Nucleus accumbens (tissue), 56 donors: ENCODE data around the gene BLVRB.
"Not testable (repeated sequence)": the region's sequence is repeated elsewhere in the genome, so short reads cannot be mapped to it uniquely, and the experiment has no call there.

ENCODE experiments used
- DNase-seq, 56 donors: peaks; one replicate each; lab custom pipeline; 2025; lab: John Stamatoyannopoulos, UW

Gene BLVRB

DNA sequence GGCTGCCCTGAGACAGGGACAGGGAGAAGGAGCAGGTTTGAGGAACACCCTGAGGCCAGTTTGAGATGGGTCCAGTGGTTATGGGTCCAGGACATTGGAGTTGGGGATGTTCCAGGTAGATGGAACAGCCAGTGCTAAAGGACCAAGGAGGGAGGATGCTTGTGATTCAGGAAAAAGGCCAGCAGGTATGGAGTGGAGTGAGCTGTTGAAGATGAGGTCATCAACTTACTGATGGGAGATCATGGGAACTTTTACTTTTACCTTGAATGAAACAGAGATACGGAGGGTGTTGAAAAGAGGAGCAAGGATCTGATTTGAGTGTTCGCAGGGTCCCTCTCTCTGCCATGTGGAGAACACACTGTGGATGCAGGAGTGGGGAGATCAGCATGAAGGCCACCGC is 26.7 kb upstream of the BLVRB start:
- DNase-seq = no peak

DNA sequence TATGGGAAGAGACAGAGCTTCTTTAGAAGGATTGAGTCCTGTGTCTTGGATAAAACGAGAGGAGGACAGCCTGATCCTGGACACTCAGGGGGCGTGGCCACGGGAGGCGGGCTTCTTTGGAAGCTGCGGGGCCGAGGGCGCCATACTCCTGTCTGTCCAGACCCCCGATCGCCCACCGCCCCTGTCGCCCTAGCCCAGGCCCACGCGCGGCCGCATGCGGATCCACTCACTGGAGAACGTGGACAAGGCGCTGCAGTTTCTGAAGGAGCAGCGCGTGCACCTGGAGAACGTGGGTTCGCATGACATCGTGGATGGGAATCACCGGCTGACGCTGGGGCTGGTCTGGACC is 24.3 kb upstream of the BLVRB start:
- DNase-seq = no peak

DNA sequence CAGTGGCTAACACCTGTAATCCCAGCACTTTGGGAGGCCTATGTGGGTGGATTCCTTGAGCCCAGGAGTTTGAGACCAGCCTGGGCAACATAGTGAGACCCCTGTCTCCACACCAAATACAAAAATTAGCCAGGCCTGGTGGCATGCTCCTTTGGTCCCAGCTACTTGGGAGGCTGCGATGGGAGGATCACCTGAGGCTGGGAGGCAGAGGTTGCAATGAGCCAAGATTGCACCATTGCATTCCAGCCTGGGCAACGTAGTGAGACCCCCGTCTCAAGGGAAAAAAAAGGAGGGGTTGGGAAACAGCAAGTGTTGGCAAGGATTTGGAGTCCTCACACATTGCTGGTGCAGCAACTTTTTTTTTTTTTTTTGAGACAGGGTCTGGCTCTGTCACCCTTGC is 20.5 kb upstream of the BLVRB start:
- no peak for DNase-seq

DNA sequence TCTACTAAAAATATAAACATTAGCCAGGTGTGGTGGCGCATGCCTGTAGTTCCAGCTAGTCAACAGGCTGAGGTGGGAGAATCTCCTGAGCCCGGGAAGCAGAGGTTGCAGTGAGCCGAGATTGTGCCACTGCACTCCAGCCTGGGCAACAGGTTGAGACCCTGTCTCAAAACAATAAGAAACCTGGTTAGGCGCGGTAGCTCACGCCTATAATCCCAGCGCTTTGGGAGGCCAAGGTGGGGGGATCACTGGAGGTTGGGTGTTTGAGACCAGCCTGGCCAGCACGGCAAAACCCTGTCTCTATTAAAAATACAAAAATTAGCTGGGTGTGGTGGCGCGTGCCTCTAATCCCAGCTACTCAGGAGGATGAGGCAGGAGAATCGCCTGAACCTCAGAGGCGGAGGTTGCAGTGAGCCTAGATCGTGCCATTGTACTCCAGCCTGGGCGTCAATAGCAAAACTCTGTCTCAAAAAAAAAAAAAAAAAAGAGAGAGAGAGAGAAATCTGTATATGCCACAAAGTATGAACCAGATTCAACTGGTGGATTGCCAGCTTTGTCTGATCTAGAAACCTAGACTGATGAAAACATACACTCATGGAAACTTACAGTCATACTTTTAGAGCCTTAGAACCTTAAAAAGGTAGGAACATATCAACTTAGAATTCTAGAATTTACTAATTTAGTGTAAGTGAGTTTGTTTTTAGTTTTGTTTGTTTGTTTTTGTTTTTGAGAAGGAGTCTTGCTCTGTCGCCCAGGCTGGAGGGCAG is 10.5 kb upstream of the BLVRB start:
- DNase-seq = not testable (repeated sequence)

DNA sequence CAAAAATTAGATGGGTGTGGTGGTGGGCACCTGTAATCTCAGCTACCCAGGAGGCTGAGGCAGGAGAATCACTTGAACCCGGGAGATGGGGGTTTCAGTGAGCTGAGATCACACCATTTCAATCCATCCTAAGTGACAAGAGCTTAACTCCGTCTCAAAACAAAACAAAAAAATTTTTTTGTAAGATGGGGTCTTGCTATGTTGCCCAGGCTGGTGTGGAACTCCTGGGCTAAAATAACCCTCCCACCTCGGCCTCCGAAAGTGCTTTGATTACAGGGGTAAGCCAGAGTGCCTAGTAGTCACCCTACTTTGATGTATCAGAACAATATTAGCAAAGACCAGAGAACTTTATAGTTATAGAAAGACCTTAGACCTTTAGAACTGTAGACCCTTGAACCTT is 9.2 kb upstream of the BLVRB start:
- DNase-seq = no peak

DNA sequence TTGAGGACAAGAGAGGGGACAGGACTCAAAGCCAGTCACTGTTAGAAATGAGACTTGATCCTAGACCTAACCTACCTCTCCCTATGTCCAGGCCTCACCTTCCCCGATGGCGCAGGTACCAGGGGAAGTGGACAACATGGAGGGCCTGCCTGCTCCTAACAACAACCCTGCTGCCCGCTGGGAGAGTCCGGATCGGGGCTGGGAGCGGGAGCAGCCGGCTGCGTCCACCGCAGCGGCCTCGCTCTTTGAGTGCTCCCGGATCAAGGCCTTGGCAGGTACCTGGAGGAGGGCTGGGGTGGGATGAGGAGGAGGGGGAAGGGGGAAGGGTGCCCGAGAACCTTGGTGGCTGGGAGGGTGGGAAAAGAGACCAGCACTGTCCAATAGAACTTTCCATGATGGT is 7.0 kb upstream of the BLVRB start:
- DNase-seq = no peak

DNA sequence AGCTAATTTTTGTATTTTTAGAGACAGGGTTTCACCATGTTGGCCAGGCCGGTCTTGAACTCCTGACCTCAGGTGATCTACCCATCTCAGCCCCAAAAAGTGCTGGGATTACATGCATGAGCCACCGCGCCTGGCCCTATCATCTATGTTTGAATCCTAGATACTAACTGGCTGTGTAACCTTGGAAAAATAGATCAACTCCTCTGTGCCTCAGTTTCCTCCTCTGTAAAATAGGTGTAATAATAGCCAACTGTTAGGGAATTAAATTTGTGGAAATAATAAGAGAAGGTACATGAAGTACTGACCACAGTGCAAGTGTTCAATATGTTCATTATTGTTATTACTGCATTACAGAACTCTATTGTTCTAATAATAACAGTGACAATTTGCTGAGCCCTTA is 5.6 kb upstream of the BLVRB start:
- DNase-seq = no peak

DNA sequence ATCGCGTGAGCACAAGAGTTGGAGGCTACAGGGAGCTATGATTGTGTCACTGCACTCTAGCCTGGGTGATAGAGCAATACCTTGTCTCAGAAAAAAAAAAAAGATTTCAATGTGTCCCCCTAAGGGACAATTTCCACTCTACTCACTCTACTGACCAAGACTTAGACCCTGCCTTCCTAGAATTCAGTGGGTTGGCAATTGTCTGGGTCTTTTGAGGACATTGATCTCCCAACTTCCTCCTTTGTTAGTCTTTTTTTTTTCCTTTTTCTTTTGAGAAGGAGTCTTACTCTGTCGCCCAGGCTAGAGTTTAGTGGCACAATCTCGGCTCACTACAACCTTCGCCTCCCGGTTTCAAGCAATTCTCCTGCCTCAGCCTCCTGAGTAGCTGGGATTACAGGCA is 3.5 kb upstream of the BLVRB start:
- no peak for DNase-seq

DNA sequence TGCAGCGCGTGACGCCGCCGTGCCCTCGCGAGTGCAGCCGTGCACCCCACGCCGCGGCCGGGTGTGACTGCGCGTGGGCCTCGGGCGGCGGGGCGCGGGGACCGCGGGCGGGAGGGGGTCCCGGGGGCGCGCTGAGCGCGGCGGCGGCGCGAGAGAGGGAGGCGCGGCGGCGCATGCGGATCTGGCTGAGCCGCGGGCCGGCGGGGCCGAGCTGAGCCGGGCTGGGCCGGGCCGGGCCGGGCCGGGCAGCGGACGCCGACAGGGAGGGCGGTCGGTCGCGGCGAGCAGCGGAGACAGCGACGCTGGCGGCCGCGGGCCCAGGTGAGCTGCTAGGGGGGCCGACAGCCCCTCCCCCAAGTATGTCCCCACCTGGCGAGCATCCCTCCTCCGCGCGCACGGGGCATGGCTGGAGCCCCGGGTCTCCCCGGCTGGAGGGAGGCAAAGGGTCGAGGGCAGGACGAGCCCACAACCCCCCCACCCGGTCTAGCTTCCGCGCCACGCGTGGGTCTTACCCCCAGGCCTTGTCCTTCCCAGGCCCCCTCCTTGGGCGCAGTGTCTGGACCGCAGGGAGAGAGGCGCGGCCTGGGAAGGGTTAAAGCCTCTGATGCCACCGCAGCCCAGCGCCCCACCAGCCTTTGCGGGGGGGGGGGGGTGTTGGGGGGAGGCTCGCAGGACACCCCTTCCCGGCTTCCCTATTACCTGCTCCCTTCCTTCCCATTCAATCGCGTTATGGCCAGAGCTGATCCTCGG is 1.6 kb upstream of the BLVRB start, which contains the start of gene SPTBN4:
SPTBN4 (plus strand) TSS at position 17 of the 750 bp plus-strand sequence. CDS start 5,621 bp downstream, outside the sequence.
- DNase-seq = peak in 6 of 56 donors; percentile 2 to 69 (median 24)

DNA sequence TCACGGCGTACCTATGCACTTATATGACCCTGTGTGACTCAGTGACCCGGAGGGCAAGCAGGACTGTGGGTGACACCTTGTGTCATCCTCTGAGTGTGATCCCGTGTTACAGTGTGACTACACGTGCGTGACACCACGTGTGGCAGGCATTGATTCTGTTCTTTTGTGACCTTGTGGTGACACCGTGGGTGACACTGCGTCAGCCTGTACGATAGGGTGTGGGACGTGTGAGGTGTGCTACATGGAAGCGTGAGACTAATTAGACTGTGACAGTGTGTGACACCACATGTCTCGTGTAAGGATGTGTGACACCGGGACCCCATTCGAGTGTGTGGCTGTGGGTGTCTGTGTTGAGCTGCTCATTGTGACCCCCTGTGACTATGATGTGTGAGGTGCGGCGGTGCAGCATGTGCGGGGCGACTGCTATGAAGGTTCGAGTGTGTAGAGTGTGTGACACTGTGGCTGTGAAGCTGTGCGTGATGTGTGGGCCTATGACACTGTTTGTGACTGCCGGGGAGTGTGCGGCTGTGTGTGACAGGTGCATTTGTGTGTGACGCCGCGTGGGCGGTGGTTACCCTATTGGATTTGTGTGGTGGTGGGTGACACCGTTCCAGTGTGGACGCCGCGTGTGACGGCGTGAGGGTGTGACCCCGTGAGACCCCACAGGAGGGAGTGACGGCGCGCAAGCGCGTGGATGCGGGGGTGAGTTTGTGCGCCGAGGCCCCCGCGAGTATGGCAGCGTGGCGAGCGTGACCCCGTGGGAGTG is 857 bp upstream of the BLVRB start:
- peak in 48 of 56 donors; percentile 9 to 90 (median 67) for DNase-seq

DNA sequence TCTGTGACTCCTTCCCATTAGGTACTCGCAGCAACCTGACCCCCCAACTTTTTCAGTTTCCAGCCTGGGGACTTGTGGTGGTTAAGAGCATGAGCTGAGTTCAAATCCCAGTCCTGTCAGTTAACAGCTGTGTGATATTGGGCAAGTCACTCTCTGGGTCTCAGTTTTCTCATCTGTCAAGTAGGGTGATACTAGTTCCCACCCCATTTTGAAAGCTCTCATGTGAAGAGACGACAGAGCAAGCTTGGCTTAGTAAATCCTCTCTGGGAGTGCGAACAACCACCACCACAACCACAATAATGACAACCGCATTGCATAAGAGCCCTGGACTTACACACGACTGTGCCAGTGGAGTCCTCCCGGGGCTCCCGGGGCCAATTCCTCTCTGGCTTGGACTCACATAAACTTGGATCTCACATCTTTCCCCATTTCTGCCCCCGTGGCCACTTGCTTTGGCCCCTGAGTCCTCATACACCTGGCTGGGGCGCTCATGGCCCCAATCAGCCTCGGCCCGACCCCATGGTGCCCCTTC is 454 bp downstream of the BLVRB start:
- peak in 1 of 56 donors; percentile 33 for DNase-seq

DNA sequence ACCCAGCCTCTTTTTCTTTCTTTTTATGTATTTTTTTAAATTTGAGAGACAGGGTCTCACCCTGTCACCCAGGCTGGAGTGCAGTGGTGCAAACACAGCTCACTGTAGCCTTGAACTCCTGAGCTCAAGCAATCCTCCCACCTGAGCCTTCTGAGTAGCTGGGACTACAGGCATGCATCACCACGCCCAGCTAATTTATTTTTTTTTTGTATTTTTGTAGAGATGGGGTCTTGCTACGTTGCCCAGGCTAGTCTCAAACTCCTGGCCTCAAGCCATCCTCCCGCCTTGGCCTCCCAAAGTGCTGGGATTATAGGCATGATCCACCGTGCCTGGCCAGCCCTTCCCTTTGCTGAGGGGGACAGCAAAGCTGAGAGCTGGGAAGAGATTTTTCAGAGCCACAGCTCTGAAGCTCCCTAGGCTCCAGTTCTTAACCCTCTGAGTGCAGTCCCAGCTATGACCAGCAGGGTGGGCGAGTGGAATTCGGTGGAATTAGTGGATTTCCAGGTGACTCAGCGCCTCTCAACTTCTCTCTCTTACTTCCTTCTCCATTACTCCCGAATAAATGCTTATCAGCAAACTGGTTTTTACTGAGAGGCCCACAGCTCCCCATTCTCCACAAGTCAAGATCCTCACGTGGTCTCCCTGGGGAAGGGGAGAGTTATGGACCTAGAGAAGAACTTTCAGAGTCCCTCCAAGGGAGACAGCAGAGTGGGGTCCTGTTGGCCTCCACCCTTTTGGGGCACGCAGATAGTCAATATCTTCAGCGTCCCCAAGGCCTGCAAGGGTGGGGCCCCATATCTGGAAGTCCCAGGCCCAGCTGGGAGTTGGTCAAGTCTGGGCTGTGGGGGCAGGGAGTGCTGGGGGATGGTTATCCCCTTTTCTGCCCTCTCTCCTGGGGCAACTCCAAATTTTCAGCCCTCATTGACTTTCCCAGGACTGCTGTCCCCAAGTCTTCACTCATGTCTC is 1.2 kb downstream of the BLVRB start:
- peak in 50 of 56 donors; percentile 3 to 89 (median 46) for DNase-seq

DNA sequence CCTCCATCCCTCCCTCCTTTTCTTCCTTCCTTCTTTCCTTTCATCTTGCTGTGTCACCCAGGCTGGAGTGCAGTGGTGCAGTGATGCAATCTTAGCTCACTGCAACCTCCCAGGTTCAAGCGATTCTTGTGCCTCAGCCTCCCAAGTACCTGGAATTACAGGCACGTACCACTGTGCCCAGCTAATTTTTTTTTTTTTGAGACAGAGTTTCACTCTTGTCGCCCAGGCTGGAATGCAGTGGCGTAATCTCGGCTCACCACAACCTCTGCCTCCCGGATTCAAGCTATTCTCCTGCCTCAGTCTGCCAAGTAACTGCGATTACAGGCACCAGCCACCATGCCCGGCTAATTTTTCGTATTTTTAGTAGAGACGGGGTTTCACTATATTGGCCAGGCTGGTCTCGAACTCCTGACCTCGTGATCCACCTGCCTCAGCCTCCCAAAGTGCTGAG is 1.9 kb downstream of the BLVRB start:
- DNase-seq = not testable (repeated sequence)

DNA sequence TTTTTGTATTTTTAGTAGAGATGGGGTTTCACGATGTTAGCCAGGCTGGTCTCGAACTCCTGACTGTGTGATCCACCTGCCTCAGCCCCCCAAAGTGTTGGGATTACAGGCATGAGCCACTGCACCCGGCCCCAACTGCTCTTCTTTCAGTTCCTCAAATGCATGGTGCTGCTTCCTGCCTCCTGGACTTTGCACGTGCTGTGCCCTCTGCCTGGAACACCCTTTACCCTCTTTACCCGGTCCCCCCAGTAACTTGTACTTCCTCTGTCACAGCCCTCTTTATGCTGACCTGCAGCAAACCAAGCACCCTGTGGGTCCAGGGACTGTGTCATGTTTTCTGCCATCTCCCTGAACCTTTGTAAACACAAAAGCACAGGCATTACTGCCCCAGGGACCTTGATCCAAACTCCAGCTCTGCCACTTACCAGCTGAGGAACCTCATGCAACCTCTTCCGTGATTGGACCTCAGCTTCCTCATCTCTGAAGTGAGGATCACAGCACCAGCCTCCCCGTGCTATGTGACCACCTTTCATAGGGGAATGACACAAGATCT is 3.8 kb downstream of the BLVRB start:
- peak in 4 of 56 donors; percentile 0 to 12 (median 4) for DNase-seq

DNA sequence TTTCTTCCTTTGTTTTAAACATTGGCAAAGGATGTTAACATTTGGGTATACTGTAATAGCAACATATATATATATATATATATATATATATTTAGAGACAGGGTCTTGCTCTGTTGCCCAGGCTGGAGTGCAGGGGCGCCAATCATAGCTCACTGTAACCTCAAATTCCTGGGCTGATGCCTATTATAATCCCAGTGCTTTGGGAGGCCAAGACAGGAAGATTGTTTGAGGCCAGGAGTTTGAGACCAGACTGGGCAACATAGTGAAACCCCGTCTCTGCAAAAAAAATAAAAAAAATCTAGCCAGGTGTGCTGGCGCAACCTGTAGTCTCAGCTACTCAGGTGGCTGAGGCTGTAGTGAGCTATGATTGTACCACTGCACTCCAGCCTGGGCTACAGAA is 5.4 kb downstream of the BLVRB start:
- DNase-seq = no peak

DNA sequence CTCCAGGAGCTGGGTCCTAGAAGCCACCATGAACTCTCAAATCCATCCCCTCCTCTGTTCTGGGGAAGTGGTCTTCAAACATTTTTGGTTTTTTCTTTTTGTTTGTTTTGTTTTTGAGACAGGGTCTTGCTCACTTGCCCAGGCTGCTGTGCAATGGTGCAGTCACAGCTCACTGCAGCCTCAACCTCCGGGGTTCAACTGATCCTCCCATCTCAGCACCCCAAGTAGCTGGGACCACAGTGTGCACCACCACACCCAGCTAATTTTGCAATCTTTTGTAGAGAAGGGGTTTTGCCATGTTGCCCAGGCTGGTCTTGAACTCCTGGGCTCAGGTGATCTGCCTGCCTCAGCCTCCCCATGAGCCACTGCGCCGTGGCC is 7.0 kb downstream of the BLVRB start:
- no peak for DNase-seq

DNA sequence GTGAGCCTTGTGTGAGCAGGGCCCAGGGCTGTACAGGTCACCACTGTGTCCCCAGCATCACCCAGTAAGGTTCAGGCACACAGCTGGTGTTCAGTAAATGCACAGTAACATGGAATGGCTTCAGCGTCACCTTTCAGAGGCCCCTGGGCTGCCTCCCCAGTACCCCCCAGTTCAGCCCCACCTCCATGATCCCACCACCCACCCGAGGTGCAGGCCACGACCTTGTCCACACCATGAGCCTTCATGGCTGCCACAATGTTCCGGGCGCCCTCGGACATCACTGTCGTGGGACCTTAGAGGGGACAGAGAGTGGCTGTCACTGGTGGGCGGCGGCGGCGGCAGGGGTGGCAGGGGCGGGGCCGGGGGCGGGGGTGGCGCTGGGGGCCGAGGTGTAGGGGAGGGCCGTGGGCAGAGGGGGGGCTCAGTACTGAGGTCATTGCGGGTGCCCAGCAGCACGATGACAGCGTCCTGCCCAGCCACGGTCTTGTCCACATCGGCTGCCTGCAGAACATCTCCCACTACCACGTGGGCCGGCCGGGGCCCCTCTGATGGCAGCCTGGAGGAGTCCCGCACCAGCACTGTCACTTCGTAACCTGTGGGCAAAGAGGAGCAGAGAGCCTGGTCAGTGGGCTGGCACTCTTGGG is 7.5 kb downstream of the BLVRB start:
- no peak for DNase-seq

DNA sequence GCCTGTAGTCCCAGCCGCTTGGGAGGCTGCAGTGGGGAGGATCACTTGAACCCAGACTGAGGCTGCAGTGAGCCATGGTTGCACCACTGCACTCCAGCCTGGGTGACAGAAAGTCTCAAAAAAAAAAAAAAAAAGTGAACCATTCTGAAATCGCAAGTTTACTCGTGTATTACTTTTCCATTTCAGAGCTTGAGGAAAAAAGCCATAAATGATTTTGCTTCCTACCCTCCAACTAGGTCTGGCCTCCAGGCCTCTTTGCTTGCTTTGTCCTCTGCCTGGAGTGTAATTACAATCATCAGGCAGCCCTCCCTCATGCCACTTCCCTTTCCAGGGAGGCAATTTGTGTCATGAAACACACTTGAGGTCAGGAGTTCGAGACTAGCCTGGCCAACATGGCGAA is 8.5 kb downstream of the BLVRB start:
- DNase-seq = no peak

DNA sequence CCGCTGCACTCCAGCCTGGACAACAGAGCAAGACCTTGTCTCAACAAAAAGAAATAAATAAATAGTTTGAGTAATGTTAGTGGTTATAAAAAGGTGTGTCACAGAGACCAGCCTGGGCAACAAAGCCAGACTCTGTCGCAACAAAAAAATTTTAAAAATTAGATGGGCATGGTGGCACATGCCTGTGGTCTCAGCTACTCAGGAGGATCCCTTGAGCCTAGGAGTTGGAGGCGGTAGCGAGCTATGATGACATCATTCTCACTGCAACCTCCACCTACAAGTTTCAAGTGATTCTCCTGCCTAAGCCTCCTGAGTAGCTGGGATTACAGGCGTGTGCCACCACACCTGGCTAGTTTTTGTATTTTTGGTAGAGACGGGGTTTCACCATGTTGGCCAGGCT is 11.6 kb downstream of the BLVRB start:
- not testable (repeated sequence) for DNase-seq
